Endothelial cell of umbilical vein (primary cell): Measurements from ENCODE around the gene PCDH8. TPM values are rescaled to one million over a fixed set of nuclear protein-coding genes. Genes with fewer than 3 reads are reported as not detected.

Experiments used
- BruUV-seq: library from RNA; stranded (reverse); fragments of 400-500 nt; replicated peaks from 2 replicates; lab custom pipeline; 2021; lab: Mats Ljungman, UMichigan
- CTCF ChIA-PET: fragments of 300-600, 350-600 bp; sonication (Branson Sonifier 250); formaldehyde crosslinking; loops from one replicate; lab custom pipeline; 2021; ENCODE audit warnings: antibody characterized with exemption, inconsistent platforms; lab: Charles Lee
- POLR2A ChIA-PET: fragments of 300-600, 350-600 bp; sonication (Branson Sonifier 250); formaldehyde crosslinking; loops from one replicate; lab custom pipeline; 2021; ENCODE audit warnings: antibody characterized with exemption, inconsistent platforms; lab: Charles Lee
- DNase-seq: peaks from one replicate; pipeline ENCODE4 v3.0.0-alpha.2; 2011; ENCODE audit warnings: low read depth, low spot score
- FAIRE-seq: peaks from 2 replicates; lab custom pipeline; 2011; peaks lifted over from hg19 to GRCh38; lab: Jason Lieb, UNC
- H2AFZ ChIP-seq: 2 replicates; pipeline ENCODE4 v1.6.0; 2012; ENCODE audit warnings: low read depth, low read length, control low read depth, inconsistent platforms
- H3K27ac ChIP-seq: 2 replicates; pipeline ENCODE4 v1.5.1; 2011; ENCODE audit warnings: low read depth, mild to moderate bottlenecking, control low read depth, low read length, moderate library complexity; ENCODE audit not compliant: insufficient read depth
- H3K27me3 ChIP-seq, 2 experiments: 2 replicates each; pipeline versions ENCODE4 v1.6.0 to v1.6.1; 2011; ENCODE audit warnings: low read length in 2 of 2, mixed read lengths in 1 of 2; ENCODE audit not compliant: control insufficient read depth in 2 of 2, insufficient read depth in 2 of 2
- H3K36me3 ChIP-seq, 2 experiments: 2 replicates in 1 of 2; 3 replicates in 1 of 2; pipeline ENCODE4 v1.5.1; 2011; ENCODE audit warnings: low read length in 2 of 2, mild to moderate bottlenecking in 1 of 2, moderate library complexity in 1 of 2; ENCODE audit not compliant: control insufficient read depth in 2 of 2, insufficient read depth in 2 of 2; ENCODE audit errors: extremely low read depth in 1 of 2
- H3K4me1 ChIP-seq: 3 replicates; pipeline ENCODE4 v1.5.1; 2011; ENCODE audit warnings: mild to moderate bottlenecking, low read length; ENCODE audit not compliant: control insufficient read depth, insufficient read depth; ENCODE audit errors: extremely low read depth
- H3K4me2 ChIP-seq: 2 replicates; pipeline ENCODE4 v1.6.1; 2011; ENCODE audit warnings: low read length, control low read depth, mixed read lengths; ENCODE audit not compliant: insufficient read depth
- H3K4me3 ChIP-seq, 3 experiments: fragments of 200-600 bp in 1 of 3; sonication (generic), shearing (Covaris generic) in 1 of 3; replicated peaks in 1 of 3; 2 replicates each; pipeline ENCODE4 v1.5.1; 2011 to 2016; ENCODE audit warnings: control low read depth in 3 of 3, low read length in 3 of 3, mild to moderate bottlenecking in 2 of 3, inconsistent platforms in 1 of 3, low read depth in 1 of 3, moderate library complexity in 1 of 3; ENCODE audit not compliant: insufficient read depth in 1 of 3
- H3K79me2 ChIP-seq: 2 replicates; pipeline ENCODE4 v1.6.0; 2012; ENCODE audit warnings: low read length, inconsistent platforms; ENCODE audit not compliant: control insufficient read depth, insufficient read depth
- H3K9ac ChIP-seq: replicated peaks from 2 replicates; pipeline ENCODE3; 2011; ENCODE audit warnings: low read length, control low read depth; ENCODE audit not compliant: insufficient read depth; ENCODE audit errors: extremely low read depth
- H3K9me1 ChIP-seq: replicated peaks from 3 replicates; pipeline ENCODE4 v1.6.0; 2011; ENCODE audit warnings: mild to moderate bottlenecking, low read length; ENCODE audit not compliant: control insufficient read depth, insufficient read depth; ENCODE audit errors: extremely low read depth
- H3K9me3 ChIP-seq: replicated peaks from 2 replicates; pipeline ENCODE4 v1.5.1; 2012; ENCODE audit warnings: low read length, inconsistent platforms; ENCODE audit not compliant: control insufficient read depth, insufficient read depth
- H4K20me1 ChIP-seq: replicated peaks from 2 replicates; pipeline ENCODE3; 2011; ENCODE audit warnings: mild to moderate bottlenecking, low read length; ENCODE audit not compliant: control insufficient read depth, insufficient read depth; ENCODE audit errors: extremely low read depth
- EZH2 ChIP-seq: IDR thresholded peaks from 2 replicates; pipeline ENCODE4 v1.6.1; 2012; ENCODE audit warnings: borderline replicate concordance, low read depth, mild to moderate bottlenecking, moderate library complexity, low read length, inconsistent platforms; ENCODE audit not compliant: severe bottlenecking
- FOS ChIP-seq: IDR thresholded peaks from 2 replicates; pipeline ENCODE4 v1.6.1; 2011; ENCODE audit warnings: mild to moderate bottlenecking, low read length, moderate library complexity, borderline replicate concordance; ENCODE audit not compliant: insufficient read depth
- GATA2 ChIP-seq: IDR thresholded peaks from 2 replicates; pipeline ENCODE4 v1.7.0; 2011; ENCODE audit warnings: low read depth, mild to moderate bottlenecking, moderate library complexity, mixed read lengths, low read length; ENCODE audit not compliant: insufficient read length, insufficient read depth
- JUN ChIP-seq: IDR thresholded peaks from 2 replicates; pipeline ENCODE4 v1.6.1; 2011; ENCODE audit warnings: borderline replicate concordance, low read depth; ENCODE audit not compliant: insufficient read length, insufficient read depth
- MYC ChIP-seq: IDR thresholded peaks from one replicate; pipeline ENCODE4 v1.6.1; 2011; ENCODE audit warnings: mild to moderate bottlenecking, low read depth, low read length
- POLR2A ChIP-seq: IDR thresholded peaks from 2 replicates; pipeline ENCODE4 v1.6.1; 2012; ENCODE audit warnings: low read depth, mild to moderate bottlenecking, control low read depth, low read length
- POLR2AphosphoS5 ChIP-seq: IDR thresholded peaks from 2 replicates; pipeline ENCODE4 v1.6.1; 2012; ENCODE audit warnings: low read depth, mild to moderate bottlenecking, control low read depth, low read length, moderate library complexity; ENCODE audit not compliant: insufficient read depth
- dilution Hi-C: fragments of 300-500 bp; cut with MboI; formaldehyde crosslinking; loops from one replicate; pipeline ENCODE4 v1.15.0; 2019; ENCODE audit warnings: low sequenced_read_pairs; ENCODE audit not compliant: extremely low pct_ligation_motif_present
- intact Hi-C: fragments of 100-400 bp; cut with micrococcal nuclease; formaldehyde crosslinking; loops from one replicate; pipeline ENCODE4 v1.10.0; 2022
- polyA plus RNA-seq, 4 experiments: library from polyadenylated mRNA; depleted of rRNA in 3 of 4; stranded (reverse) in 3 of 4; unstranded in 1 of 4; fragments of >200 nt; gene quantifications; 2 replicates each; pipeline versions ENCODE4 v1.2.1 to v1.2.3, GENCODE V29; 2011 to 2012; ENCODE audit warnings: missing spikeins in 1 of 4
- total RNA-seq: library from RNA; stranded (reverse); gene quantifications from 2 replicates; pipeline ENCODE4 v1.2.3, GENCODE V29; 2021
- TF ChIP-seq, protein P1 (sequence below), 2 donors: IDR thresholded peaks; 1 replicate in 1 of 2; 2 replicates in 1 of 2; pipeline ENCODE4 v1.5.1; 2011; ENCODE audit warnings: low read length in 2 of 2, mild to moderate bottlenecking in 2 of 2, moderate library complexity in 2 of 2, control low read depth in 1 of 2, inconsistent platforms in 1 of 2, low read depth in 1 of 2; ENCODE audit not compliant: insufficient read depth in 1 of 2; ENCODE audit errors: extremely low read depth in 1 of 2
- TF ChIP-seq, protein P2 (sequence below): IDR thresholded peaks from 2 replicates; pipeline ENCODE4 v1.6.1; 2011; ENCODE audit not compliant: insufficient read depth, insufficient read length

PCDH8 gene
- total and polyA plus RNA-seq, 2 donors (not counting 3 experiments of a cell fraction or from before 2014, with no cell fraction given) = not detected

DNA sequence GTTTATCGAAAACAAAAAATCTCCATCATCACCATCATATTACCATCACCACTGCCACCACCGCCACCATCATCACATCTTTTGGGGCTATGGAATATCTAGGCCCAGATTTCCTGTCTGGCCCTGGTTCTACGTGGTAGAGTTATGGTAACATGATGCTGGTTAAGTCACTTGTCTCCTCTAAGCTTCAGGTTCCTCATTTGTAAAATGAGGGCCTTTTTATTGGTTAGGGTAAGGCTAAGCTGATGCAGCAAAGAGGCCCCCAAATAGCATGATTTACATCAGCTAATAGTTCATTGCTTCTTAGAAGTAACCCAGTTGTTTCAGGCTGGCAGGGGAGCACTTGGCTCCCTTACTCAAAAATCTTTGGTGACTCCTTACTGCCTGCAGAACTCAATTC lies 37.9 kb downstream of the PCDH8 start:
- dilution Hi-C loops = no loop called here
- no peak overlapping the region for H3K9ac ChIP-seq
- BruUV-seq = no TSS peak

DNA sequence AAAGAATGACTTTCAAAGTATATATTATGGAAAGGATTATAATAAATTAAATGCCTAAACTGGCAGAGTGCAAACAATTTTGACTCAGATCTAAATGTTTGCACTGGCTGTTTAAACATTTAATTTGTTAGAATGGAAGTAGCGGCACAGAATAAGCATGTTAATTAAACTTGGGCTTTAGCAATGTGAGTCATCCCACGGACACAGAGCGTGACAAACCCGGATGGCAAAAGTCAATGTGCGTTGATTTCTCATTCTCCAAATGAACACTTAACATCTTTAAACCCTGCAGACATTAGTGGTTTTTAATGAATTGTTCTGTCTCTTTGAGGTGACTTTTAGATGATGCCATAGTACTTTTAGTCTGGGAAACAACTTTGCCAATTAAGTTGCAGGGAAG lies 38.4 kb downstream of the PCDH8 start:
- no peak overlapping the region for H3K4me2 ChIP-seq
- FAIRE-seq (no peak), DNase-seq (no peak)
- H3K36me3 ChIP-seq = no peaks in the 10 kb centered on the region
- TF ChIP-seq, protein P1, sequence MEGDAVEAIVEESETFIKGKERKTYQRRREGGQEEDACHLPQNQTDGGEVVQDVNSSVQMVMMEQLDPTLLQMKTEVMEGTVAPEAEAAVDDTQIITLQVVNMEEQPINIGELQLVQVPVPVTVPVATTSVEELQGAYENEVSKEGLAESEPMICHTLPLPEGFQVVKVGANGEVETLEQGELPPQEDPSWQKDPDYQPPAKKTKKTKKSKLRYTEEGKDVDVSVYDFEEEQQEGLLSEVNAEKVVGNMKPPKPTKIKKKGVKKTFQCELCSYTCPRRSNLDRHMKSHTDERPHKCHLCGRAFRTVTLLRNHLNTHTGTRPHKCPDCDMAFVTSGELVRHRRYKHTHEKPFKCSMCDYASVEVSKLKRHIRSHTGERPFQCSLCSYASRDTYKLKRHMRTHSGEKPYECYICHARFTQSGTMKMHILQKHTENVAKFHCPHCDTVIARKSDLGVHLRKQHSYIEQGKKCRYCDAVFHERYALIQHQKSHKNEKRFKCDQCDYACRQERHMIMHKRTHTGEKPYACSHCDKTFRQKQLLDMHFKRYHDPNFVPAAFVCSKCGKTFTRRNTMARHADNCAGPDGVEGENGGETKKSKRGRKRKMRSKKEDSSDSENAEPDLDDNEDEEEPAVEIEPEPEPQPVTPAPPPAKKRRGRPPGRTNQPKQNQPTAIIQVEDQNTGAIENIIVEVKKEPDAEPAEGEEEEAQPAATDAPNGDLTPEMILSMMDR (IDR thresholded peaks at IDR 0.05; ENCODE audit: extremely low read depth in 1 of 2, insufficient read depth in 1 of 2, low read depth in 1 of 2, low read length in 2 of 2) = no peak
- TF ChIP-seq, protein P2, sequence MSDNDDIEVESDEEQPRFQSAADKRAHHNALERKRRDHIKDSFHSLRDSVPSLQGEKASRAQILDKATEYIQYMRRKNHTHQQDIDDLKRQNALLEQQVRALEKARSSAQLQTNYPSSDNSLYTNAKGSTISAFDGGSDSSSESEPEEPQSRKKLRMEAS = no peak
- TF ChIP-seq MYC (no peak), FOS (no peak), GATA2 (no peak), EZH2 (no peak), POLR2A (no peak), JUN (no peak), POLR2AphosphoS5 (no peak)
- H3K9me3 ChIP-seq = no peaks in the 10 kb centered on the region
- no peaks in the 10 kb centered on the region for H3K9me1 ChIP-seq
- CTCF ChIA-PET = interaction anchor here (0.6 to 3.1 kb wide), 13 partner anchors 9 to 358 kb away, joined by 3 to 28 read pairs (median 4); partner anchors contain the start of gene SUGT1
- no peak overlapping the region for H3K27ac ChIP-seq
- H3K79me2 ChIP-seq = no peaks in the 10 kb centered on the region
- peaks cover 5% of the 10 kb centered on the region for H3K4me1 ChIP-seq
- H3K9ac ChIP-seq = no peak overlapping the region
- no TSS peak for BruUV-seq
- no peak overlapping the region for H2AFZ ChIP-seq
- H3K4me3 ChIP-seq = no peak overlapping the region
- intact Hi-C loops = no loop called here
- peaks cover 0 to 4% of the 10 kb centered on the region in 2 experiments for H3K27me3 ChIP-seq
- no peaks in the 10 kb centered on the region for H4K20me1 ChIP-seq
- POLR2A ChIA-PET = no interaction called here
- dilution Hi-C loops = no loop called here

More for the DNA sequence above, 37.9 kb downstream of the PCDH8 start:
- no peaks in the 10 kb centered on the region for H3K79me2 ChIP-seq
- H3K9me1 ChIP-seq = no peaks in the 10 kb centered on the region
- DNase-seq (no peak), FAIRE-seq (no peak)
- POLR2A ChIA-PET = no interaction called here
- H3K27me3 ChIP-seq = peaks cover 0 to 4% of the 10 kb centered on the region in 2 experiments
- H3K4me2 ChIP-seq = no peak overlapping the region
- intact Hi-C loops = no loop called here
- H3K4me1 ChIP-seq = peaks cover 5% of the 10 kb centered on the region
- H4K20me1 ChIP-seq = no peaks in the 10 kb centered on the region
- TF ChIP-seq POLR2AphosphoS5 = no peak
- TF ChIP-seq EZH2 = no peak
- TF ChIP-seq MYC = no peak
- TF ChIP-seq, protein P1 (IDR thresholded peaks at IDR 0.05; ENCODE audit: extremely low read depth in 1 of 2, insufficient read depth in 1 of 2, low read depth in 1 of 2, low read length in 2 of 2) = no peak
- TF ChIP-seq POLR2A = no peak
- H3K27ac ChIP-seq = no peak overlapping the region
- no peaks in the 10 kb centered on the region for H3K36me3 ChIP-seq
- H3K9me3 ChIP-seq = no peaks in the 10 kb centered on the region
- H3K4me3 ChIP-seq = no peak overlapping the region
- CTCF ChIA-PET = no interaction called here
- no peak overlapping the region for H2AFZ ChIP-seq
